Stimulated activated CD8-positive, alpha-beta memory T cell treated with anti-CD3 and anti-CD28 coated beads, Interleukin-4, amount 100 ng/mL, for 4 hours (primary cell): ENCODE measurements around the gene NTSR1.

Experiments used
- DNase-seq, 2 donors: peaks; one replicate each; pipeline ENCODE4 v3.0.0-alpha.2; 2020; ENCODE audit warnings: low read depth in 2 of 2, low spot score in 1 of 2

NTSR1 gene

DNA sequence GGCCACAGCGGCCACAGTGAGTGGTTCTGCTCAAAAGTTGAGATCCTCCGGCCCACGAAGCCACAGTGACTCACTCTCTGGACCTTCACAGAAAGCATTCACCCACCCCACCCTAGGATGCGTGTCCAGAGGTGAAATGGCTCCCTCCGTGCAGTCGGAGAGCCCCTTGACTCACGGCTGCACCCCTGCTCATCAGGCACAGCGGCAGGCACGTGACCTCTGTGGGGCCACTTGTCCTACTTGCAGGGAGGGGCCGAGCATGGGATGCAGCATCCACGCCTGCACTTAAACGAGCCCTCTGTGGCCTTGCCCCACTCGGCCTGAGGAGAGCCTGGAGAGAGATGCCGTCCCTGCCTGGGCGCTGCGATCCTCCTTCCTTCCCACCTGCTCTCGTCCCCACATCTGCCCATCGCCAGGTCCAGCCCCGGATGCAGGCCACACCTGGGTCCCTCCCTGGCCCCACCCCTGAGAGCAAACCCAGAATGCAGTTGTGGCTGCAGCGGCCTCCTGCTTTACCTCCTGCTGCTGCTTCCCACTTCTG is 28.7 kb downstream of the NTSR1 start:
- DNase-seq, result no peak

DNA sequence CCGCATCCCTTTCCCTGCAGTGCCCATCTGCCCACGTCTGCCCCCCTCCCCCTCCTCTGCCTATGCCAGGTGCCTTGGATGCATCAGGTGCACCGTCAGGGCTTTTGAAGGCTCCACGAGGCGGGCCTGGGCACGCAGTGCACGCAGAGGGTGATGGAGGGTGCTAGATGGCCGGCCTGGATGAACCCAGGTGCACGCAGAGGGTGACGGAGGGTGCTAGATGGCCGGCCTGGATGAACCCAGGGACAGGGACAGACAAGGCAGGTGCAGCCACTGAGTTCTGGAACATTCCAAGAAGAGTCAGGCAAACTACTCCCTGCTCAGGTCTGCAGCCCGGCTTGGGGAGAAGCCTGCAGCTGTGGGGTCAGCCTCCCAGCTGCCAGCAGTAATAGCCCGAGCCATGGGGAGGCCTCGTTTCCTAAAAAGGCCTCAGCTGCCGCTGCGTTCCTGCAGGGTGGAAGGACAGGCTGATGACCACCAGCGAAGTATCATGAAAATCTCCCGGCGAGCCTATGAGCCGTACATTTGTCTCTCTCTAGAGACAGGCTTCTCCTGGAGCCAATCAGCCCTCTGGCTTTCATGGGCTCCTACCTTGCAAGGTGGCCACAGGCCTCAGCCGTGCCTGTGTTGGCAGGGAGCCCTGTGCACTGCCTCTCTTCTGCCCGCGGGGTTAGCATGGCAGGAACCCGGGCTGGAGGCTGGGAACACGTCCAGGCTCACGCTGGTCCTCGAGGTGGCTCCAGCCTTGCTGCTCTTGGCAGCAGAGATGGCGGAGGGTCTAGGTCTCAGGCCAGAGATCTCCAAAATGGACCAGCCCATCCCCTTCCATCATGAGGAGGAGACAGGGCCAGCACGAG is 29.6 kb downstream of the NTSR1 start:
- DNase-seq, result no peak

DNA sequence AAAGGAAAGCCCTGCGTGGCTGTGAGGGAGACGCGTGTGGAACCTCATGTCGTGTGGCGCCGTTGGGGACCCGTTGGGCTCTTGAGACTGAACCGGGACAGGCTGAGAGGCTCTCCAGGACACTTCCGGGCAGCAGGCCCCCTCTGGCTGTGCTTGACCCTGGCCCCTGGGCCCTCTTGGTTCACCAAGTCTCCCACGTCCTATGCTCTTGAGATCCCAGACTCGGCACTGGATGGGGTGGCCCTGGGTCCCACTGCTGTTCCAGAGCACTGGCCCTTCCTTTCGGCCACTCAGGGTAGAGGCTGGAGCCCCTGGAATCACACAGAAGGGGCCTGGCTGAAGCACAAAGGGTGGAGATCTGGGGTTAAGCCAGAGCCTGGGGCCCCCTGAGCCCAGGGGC is 30.4 kb downstream of the NTSR1 start:
- no peak for DNase-seq

DNA sequence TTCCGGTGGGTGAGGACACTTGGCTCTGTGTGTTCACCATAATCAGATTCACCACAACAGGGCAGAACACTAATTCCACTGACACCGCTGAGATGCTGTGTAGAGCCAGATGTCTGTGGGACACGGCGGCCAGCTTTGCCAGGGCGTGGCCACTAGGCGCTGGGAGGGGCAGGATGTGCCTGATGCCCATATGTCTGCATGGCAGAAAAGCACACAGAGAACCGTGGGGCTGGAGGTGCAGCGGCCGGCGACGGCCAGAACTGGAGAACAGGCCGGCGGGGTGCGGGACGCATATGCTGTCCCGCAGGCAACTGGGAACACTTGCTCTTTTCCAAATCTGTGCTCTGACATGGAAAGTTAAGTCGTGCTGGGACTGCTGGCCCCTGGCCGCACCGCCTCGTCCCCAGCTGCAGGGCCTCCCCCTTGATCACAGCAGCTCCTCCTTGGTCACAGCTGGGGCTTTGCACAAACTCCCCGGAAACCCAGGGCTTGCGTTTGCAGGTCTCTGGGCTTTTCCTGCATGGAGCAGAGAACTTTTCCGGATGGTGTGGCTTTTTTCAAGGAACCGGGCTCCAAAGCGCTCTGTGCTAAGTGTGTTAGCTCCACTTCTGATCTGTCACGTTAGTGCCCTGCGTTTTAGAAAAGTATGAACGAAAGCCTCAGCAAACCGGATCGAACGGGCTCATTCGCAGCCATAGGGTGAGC is 31.1 kb downstream of the NTSR1 start:
- DNase-seq, result no peak

DNA sequence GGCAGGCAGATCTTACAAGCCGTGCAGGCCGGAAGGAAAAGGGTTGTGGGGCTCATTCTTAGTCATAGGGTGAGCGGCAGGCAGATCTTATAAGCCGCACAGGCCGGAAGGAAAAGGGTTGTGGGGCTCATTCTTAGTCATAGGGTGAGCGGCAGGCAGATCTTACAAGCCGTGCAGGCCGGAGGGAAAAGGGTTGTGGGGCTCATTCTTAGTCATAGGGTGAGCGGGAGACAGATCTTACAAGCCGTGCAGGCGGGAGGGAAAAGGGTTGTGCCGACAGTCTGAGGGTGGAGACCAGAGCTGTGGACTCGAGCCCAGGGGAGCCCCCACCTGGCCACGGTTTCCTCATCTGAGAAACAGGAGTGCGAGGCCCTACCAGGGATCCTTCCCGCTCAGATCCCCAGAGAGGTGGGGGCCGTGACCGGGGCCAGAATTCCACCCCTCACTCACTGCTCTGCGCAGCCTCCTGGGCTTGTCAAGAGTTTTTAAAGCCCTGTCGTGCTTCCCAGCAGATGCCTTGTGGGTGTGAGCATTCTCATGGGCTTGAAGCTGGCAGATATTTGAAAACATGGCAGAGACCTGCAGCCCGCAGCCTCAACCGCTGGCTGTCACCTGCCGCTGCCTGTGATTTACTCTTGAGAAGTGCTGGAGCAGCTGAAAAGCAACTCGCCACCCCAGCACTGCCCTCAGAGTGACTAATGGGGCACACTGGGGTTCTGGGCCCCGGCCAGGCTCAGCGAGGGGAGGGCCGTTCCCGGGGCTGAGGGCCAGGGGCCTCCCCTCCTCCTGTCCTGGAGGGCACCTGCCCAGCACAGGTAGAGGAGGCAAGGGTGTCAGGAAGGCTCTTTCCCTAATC is 31.9 kb downstream of the NTSR1 start:
- DNase-seq, result peak; percentile 48 to 66

DNA sequence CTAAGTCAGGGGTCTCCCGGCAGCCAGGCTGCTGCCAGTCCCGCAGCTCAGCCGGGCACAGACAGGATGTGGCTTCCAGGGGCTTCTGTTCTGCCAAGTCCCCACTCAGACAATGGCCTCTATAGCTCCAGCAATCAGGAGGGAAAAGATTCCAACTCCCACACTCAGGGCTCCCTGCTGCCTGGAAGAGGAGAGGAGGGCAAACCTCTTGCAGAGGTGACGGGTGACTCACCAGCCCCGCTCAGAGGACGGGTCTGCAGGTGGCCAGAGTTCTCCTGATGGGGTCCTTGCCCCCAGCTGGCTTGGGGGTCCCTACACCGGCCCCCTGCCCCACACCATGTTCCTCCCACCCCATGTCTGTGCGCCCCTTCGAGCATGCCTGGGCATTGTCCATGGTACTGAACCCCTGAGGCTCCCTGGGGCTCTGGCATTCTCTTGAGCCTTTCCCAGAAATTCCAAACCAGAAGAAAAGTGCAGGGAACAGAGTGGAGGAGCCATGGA is 32.6 kb downstream of the NTSR1 start:
- no peak for DNase-seq

DNA sequence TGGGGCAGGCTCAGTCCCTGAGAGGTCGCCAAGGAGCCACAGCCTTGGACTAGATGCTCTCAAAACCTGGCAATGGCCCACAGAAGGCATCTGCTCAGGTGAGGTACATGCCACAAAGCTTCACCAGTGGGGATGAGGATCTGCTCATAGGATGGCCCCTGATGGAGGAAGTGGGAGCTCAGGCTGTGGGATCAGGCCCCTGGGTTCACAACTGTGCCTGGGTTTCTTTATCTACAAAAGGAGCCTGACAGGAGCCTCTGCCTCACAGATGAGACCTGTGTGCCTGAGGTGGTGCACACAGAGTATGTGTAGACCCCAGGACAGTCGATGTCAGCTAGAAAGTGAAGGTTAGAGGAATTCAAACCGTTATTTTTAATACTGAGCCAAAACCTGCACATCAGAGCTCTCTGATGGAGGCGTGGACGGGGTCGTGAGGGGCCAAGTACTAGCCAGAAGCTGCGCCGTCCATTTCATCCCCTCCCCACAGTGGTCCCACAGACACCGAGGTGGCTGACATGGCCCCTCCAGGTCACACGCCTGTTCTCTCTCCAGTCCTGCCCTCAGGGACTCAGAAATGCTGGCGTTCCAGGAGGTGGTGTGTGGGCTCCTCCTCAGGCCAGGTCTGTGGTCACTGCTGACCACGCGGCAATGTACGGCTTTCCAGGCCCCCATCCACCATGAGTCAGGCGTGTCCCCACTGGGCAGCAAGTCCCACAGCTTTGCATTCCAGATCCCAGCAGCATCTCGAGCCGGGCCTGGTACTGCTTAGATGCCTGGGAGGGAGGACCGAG is 33.3 kb downstream of the NTSR1 start:
- no peak for DNase-seq

DNA sequence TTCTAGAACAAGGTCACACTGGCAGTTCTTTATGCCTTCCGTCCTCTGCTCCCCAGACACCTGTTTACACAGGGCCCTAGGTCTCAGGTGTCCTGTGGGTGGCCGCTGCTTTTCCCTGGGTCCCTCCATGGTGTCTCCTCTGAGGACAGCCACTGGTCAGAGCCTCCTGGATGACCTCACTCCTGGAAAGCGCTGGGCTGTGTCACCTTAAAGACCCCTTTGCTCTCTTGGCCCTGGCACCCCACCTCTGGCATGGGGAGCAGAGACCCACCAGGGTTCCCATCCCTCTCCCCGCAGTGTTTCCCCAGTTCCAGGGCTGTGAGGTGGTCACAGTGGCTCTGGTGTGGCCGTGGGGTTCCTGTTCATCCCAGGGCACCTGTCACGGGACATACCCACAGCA is 33.9 kb downstream of the NTSR1 start:
- no peak for DNase-seq

DNA sequence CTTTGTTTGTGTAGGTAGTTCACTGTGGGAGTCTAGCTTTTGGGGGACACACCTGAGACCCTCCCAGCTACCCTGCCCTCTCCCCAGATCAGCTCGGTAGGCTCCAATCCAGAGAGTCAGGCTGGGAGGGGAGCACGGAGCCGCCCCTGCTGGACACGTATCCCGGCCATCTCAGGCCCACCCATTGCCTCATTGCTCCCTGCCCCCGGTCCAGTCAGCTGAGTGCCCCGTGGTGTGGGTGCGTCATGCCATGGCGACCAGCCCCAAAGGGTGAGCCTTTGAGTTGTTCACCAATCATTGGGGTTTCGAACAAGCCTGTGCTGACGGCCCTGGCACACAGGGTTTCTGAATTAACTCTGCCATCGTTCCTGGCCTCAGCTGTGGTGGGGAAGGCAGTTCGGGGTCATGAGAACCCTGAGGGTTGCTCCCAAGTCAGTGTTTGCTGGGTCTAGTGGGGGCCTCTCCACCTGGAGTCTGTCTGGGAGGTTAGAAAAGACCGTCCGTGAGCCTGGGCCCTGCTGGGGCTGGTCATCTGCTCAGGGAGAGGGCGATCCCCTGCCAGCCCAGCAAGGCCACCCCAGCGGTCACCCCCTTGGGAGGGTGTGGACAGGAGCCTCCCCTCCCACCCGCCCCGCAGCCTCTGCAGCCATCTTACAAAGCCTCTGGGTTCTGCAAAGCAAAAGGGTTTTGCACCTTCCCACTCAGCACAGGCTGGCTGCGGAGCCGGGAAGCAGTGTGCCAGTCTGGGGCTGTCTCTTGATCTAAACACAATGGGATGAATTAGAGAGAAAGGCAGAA is 34.5 kb downstream of the NTSR1 start:
- no peak for DNase-seq

DNA sequence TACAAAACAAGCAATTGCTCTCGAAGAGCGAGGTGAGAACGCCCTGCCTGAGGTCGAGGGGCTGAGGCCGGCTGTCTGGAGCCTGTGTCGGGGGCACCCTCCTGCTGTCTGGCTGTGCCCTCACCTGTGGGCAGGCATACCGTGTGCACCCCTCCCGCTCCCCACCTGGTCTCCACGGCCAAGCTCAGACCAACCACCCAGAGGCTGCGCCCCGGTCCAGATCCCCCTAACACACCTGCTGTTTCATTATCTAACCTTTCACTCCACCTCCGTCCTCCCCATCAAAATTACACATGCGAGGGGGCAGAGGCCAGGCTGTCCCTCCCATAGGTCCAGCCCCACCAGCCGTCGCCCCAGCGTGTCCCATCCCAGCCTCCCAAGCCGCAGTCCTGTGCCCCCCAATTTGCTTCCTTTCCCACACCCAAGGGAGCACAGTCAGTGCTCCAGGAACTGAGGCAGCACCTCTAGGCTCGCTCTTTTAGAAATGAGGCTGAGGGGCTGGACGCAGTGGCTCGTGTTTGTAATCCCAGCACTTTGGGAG is 35.2 kb downstream of the NTSR1 start:
- no peak for DNase-seq

DNA sequence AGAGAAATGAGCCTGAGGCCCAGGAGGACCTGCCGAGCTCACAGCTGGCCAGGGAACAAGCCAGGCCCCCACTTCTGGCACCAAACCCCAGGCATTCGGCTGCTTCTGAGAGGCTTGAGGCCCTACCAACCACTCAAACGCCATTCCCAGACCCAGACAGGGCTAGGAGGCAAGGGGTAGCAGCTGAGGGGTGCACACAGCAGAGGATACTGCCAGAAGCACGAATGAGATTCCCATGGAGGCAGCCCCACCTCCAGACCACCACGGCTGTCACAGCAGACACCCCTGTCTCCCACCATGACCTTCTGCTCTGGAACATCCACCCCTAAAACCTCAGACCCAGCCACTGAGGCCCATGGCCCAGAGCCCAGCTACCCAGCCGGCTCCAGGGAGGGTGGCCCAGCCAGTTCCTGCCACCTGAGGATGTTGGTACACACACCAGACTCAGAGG is 36.1 kb downstream of the NTSR1 start:
- no peak for DNase-seq

DNA sequence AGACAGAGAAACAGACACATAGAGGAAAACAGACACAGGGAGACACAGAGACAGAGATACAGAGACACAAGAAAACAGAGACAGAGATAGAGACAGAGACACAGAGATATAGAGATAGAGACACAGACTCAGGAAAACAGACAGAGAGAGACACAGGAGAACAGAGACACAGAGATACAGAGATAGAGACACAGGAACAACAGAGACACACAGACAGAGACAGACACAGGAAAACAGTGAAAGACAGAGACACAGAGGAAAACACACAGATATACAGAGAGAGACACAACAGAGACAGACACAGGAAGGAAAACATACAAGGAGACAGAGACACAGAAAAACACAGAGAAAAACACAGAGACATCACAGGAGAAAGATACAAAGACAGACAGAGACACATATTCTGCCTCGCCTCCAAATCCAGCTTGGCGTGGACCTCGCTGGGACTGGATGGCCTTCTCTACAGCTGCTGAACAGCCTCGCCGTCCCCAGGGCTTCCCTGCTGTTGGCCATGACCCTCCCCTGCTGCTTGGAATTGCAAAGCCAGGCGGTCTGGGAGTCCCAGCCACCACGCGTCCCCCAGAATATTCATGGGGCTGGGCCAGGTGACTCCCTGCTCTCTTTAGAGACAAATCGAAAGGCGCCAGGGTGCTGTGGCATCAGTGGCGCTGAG is 36.8 kb downstream of the NTSR1 start:
- DNase-seq, result no peak

DNA sequence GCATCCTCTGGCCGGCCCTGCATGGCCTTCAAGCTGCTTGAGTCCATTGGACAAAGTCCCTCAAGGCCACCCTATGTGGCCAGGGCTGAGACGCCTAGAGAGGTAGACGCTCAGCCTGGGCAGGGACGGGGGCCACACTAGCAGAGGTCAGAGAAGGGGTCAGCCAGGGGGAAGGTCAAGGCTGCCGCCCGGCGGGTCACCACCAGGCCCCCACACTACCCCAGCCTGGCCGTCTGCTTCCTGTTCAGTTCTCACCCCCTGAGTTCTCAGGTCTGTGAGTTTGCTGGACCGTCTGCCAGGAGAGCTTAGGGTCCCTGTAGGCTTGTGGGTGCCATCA is 37.3 kb downstream of the NTSR1 start:
- no peak for DNase-seq

DNA sequence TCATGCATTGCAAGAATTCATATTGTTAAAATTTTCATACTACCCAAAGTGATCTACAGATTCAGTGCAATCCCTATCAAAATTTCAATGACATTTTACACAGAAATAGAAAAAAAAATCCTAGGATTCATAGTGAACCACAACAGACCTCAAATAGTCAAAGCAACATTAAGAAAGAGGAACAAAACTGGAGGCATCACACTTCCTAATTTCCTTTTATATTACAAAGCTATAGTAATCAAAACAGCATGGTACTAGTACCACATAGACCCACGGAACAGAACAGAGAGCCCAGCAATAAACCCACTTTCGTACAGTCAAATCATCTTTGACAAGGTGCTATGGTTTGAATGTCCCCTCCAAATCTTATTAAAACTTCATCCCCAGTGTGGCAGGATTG is 39.7 kb downstream of the NTSR1 start:
- no peak for DNase-seq

DNA sequence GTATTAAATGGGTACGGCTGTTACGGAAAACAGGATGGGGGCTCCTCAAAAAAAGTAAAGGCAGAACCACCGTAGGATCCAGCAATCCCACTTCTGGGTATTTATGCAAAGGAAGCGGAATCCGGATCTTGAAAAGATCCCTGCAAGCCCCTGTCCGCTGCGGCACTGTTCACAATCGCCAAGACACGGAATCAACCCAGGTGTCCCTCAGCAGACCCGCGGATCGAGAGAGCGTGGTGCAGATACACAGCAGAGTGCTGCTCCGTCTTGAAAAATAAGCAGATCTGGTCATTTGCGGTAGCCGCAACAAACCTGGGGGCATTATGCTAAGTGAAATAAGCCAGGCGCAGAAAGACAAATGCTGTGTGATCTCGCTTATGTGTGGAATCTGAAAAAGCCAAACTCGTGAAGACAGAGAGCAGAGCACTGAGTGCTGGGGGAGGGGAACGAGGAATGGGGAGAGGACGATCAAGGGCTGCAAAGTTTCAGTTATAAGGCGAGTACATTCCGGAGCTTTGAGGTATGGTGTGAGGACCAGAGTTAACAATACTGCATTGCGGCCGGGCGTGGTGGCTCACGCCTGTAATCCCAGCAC is 41.3 kb downstream of the NTSR1 start:
- DNase-seq, result no peak

DNA sequence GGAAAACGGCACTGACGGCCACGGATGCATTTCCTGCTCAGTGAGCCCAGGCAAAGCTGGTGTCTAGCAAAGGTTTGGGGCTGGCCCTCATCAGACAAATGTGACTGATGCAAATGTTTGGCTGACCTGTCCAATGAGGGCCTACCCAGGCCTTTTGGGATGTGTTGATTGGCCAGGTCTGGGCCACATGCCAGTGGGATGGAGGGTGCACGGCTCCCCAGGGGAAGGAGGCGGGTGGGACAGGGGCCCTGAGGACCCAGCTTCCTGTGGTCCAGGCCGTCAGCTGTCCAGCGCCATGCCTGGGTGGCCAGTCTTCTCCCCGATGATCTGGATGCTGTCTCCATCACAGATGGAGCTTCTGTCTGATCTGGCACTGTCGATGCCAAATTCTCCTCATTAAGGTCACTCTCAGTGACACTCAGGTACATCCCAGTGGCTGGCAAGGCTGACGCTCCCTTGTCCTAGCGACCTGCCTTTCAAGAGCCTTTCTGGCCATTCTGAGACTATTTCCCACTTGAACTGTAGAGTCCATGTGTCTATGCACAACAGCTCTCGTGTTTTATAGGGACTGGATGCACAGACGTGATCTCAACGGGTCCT is 43.0 kb downstream of the NTSR1 start:
- no peak for DNase-seq

DNA sequence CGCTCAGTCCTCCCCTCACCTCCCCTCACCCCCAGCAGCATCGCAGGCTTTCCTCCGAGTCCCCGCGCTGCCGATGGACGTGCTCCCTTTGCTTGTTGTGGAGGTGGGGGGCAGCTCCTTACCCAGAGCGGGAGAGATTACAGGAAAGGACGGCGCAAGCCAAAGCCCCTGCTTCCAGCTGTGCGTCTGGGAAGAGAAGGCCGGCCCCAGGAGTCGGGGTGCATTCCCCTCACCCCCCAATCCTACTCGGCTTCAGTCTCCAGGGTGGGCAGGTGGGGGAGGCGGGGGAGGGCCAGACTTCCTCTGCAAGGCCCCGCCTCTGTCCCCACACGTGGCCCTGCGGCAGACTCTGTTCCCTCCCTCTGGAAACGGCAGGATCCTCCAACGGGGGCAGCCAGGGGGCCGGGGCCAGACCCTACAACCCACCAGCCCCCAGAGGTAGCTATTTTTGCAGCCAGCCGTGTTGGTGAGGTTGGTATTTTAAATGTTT is 43.6 kb downstream of the NTSR1 start:
- DNase-seq, result no peak
